Activated T-helper 1 cell treated with Interleukin-2 at 50 U/mL for 16 hours (primary cell): ENCODE results near the gene LRFN2.

Source experiments
- DNase-seq: peaks from one replicate; pipeline ENCODE4 v3.0.0-alpha.2; 2020; ENCODE audit warnings: low read depth

The LRFN2 gene

GRCh38 chr6:40398810-40399477, 188.2 kb downstream of the LRFN2 start:
- no peak for DNase-seq

- DNase-seq = no peak
Observed at GRCh38 chr6:40398034-40398691, 189.0 kb downstream of the LRFN2 start.

- no peak for DNase-seq
Observed at GRCh38 chr6:40397287-40398033, 189.7 kb downstream of the LRFN2 start.

GRCh38 chr6:40395698-40396076, 191.5 kb downstream of the LRFN2 start:
- no peak for DNase-seq

- DNase-seq = no peak
Observed at GRCh38 chr6:40395066-40395697, 192.0 kb downstream of the LRFN2 start.

GRCh38 chr6:40394381-40394780, 192.8 kb downstream of the LRFN2 start:
- no peak for DNase-seq

GRCh38 chr6:40393641-40394040, 193.5 kb downstream of the LRFN2 start:
- DNase-seq = no peak

GRCh38 chr6:40392589-40392988, 194.6 kb downstream of the LRFN2 start:
- DNase-seq = no peak

- no peak for DNase-seq
Observed at GRCh38 chr6:40391851-40392517, 195.2 kb downstream of the LRFN2 start.

GRCh38 chr6:40391086-40391485, 196.1 kb downstream of the LRFN2 start:
- no peak for DNase-seq

GRCh38 chr6:40390144-40390800, 196.9 kb downstream of the LRFN2 start:
- DNase-seq = no peak

GRCh38 chr6:40389254-40389653, 197.9 kb downstream of the LRFN2 start:
- no peak for DNase-seq

- no peak for DNase-seq
Observed at GRCh38 chr6:40387871-40388264, 199.3 kb downstream of the LRFN2 start.

- no peak for DNase-seq
Observed at GRCh38 chr6:40387127-40387870, 199.9 kb downstream of the LRFN2 start.

- no peak for DNase-seq
Observed at GRCh38 chr6:40386200-40386599, 201.0 kb downstream of the LRFN2 start.

- no peak for DNase-seq
Observed at GRCh38 chr6:40383348-40384115, 203.6 kb downstream of the LRFN2 start.

GRCh38 chr6:40380271-40380670, 206.9 kb downstream of the LRFN2 start:
- DNase-seq = no peak

GRCh38 chr6:40379811-40380210, 207.4 kb downstream of the LRFN2 start:
- no peak for DNase-seq

GRCh38 chr6:40378725-40379074, 208.5 kb downstream of the LRFN2 start:
- no peak for DNase-seq

GRCh38 chr6:40378071-40378724, 209.0 kb downstream of the LRFN2 start:
- no peak for DNase-seq
